Coronary artery (tissue), 2 donors: ENCODE data around the gene WASF2.
"Not testable (repeated sequence)": the region's sequence is repeated elsewhere in the genome, so short reads cannot be mapped to it uniquely, and the experiment has no call there.

Experiments used
- DNase-seq: peaks from one replicate; pipeline ENCODE4 v3.0.0-alpha.2; 2017; ENCODE audit warnings: low spot score
- H3K27ac ChIP-seq, 2 donors: fragments of 200-600 bp; sonication (generic); one replicate each; pipeline ENCODE4 v1.5.1; 2016 to 2019
- H3K4me3 ChIP-seq: fragments of 200-600 bp; sonication (generic); 2 replicates; pipeline ENCODE4 v1.5.1; 2016; ENCODE audit warnings: mild to moderate bottlenecking, moderate library complexity
- CTCF ChIP-seq: fragments of 200-600 bp; sonication (generic); IDR thresholded peaks from one replicate; pipeline ENCODE4 v1.5.1; 2019; ENCODE audit warnings: antibody characterized with exemption

Gene WASF2

GRCh38 chr1:27469334-27469733 lies 20.6 kb downstream of the WASF2 start:
- no peak for DNase-seq
- TF ChIP-seq CTCF, result no peak
- no peak overlapping the region for H3K27ac ChIP-seq
- no peak overlapping the region for H3K4me3 ChIP-seq

- DNase-seq, H3K27ac ChIP-seq, H3K4me3 ChIP-seq: not testable (repeated sequence)
These were observed 21.6 kb downstream of the WASF2 start for GRCh38 chr1:27468378-27468777.

- no peak for TF ChIP-seq CTCF
- no peak overlapping the region for H3K27ac ChIP-seq
- no peak overlapping the region for H3K4me3 ChIP-seq
- no peak for DNase-seq
These were observed 24.9 kb downstream of the WASF2 start for GRCh38 chr1:27464926-27465647.

- H3K27ac ChIP-seq, H3K4me3 ChIP-seq, DNase-seq: not testable (repeated sequence)
These were observed 26.1 kb downstream of the WASF2 start for GRCh38 chr1:27463916-27464315.

GRCh38 chr1:27458521-27458920 lies 31.4 kb downstream of the WASF2 start:
- H3K4me3 ChIP-seq, H3K27ac ChIP-seq: not testable (repeated sequence)
- DNase-seq, result peak; percentile 31

GRCh38 chr1:27455139-27455811 lies 34.7 kb downstream of the WASF2 start:
- no peak for TF ChIP-seq CTCF
- Histone ChIP-seq H3K4me3 (no peak overlapping the region), H3K27ac (peak overlapping the region in 1 of 2 donors; percentile 36)
- DNase-seq, result peak; percentile 12

GRCh38 chr1:27454610-27455009 lies 35.4 kb downstream of the WASF2 start:
- TF ChIP-seq CTCF, result no peak
- no peak for DNase-seq
- H3K4me3 ChIP-seq, result no peak overlapping the region
- no peak overlapping the region for H3K27ac ChIP-seq

- Histone ChIP-seq H3K4me3 (no peak overlapping the region), H3K27ac (no peak overlapping the region)
- TF ChIP-seq CTCF, result no peak
- no peak for DNase-seq
These were observed 38.6 kb downstream of the WASF2 start for GRCh38 chr1:27451343-27451742.
